Neural progenitor cell (in vitro differentiated cells): Measurements from ENCODE around the gene CDH2. TPM values are rescaled to one million over a fixed set of nuclear protein-coding genes. Genes with fewer than 3 reads are reported as not detected.

ENCODE experiments used
- DNase-seq: peaks from one replicate; pipeline ENCODE4 v3.0.0-alpha.2; 2016; ENCODE audit warnings: low spot score
- H2AFZ ChIP-seq: fragments of 200-600 bp; sonication (generic); replicated peaks from 2 replicates; pipeline ENCODE4 v1.6.1; 2016; ENCODE audit warnings: antibody characterized with exemption
- H3F3A ChIP-seq: fragments of 200-600 bp; sonication (generic); 2 replicates; pipeline ENCODE4 v1.6.1; 2016; ENCODE audit warnings: antibody characterized with exemption, low read depth
- H3K27ac ChIP-seq: fragments of 200-600 bp; sonication (generic); 2 replicates; pipeline ENCODE4 v1.5.1; 2016; ENCODE audit warnings: mild to moderate bottlenecking
- H3K27me3 ChIP-seq: fragments of 200-600 bp; sonication (generic); 2 replicates; pipeline ENCODE4 v1.6.1; 2016; ENCODE audit warnings: mild to moderate bottlenecking, moderate library complexity
- H3K36me3 ChIP-seq: fragments of 200-600 bp; sonication (generic); 2 replicates; pipeline ENCODE4 v1.5.1; 2016
- H3K4me1 ChIP-seq: fragments of 200-600 bp; sonication (generic); 2 replicates; pipeline ENCODE4 v1.6.1; 2016; ENCODE audit warnings: mixed run types
- H3K4me2 ChIP-seq: fragments of 200-600 bp; sonication (generic); 2 replicates; pipeline ENCODE4 v1.6.1; 2016
- H3K4me3 ChIP-seq: fragments of 200-600 bp; sonication (generic); 2 replicates; pipeline ENCODE4 v1.5.1; 2016
- H3K79me2 ChIP-seq: fragments of 200-600 bp; sonication (generic); 2 replicates; pipeline ENCODE4 v1.6.1; 2016; ENCODE audit warnings: low read depth
- H3K9ac ChIP-seq: fragments of 200-600 bp; sonication (generic); 2 replicates; pipeline ENCODE4 v1.6.1; 2016
- H3K9me3 ChIP-seq: fragments of 200-600 bp; sonication (generic); 2 replicates; pipeline ENCODE4 v1.5.1; 2016; ENCODE audit warnings: low read depth
- H4K20me1 ChIP-seq: fragments of 200-600 bp; sonication (generic); 2 replicates; pipeline ENCODE4 v1.6.1; 2016; ENCODE audit warnings: low read depth
- H3K27ac Mint-ChIP-seq: 3 replicates; pipeline ENCODE4 v1.8.0; 2021; ENCODE audit warnings: mixed read lengths
- H3K27me3 Mint-ChIP-seq: 2 replicates; pipeline ENCODE4 v1.8.0; 2022; ENCODE audit warnings: low read depth, mild to moderate bottlenecking, inconsistent platforms, moderate library complexity, mixed read lengths; ENCODE audit not compliant: insufficient read depth
- H3K36me3 Mint-ChIP-seq: 3 replicates; pipeline ENCODE4 v1.8.0; 2021; ENCODE audit warnings: mixed read lengths
- H3K4me1 Mint-ChIP-seq: 3 replicates; pipeline ENCODE4 v1.8.0; 2021; ENCODE audit warnings: mixed read lengths
- H3K4me3 Mint-ChIP-seq: 3 replicates; pipeline ENCODE4 v1.8.0; 2021; ENCODE audit warnings: mild to moderate bottlenecking, moderate library complexity, mixed read lengths
- H3K9me3 Mint-ChIP-seq: 3 replicates; pipeline ENCODE4 v1.8.0; 2020; ENCODE audit warnings: mixed read lengths
- EZH2 ChIP-seq: fragments of 200-600 bp; sonication (generic); IDR thresholded peaks from 2 replicates; pipeline ENCODE4 v1.6.1; 2017; ENCODE audit warnings: antibody characterized with exemption, mild to moderate bottlenecking, moderate library complexity
- EZH2phosphoT487 ChIP-seq: fragments of 200-600 bp; sonication (generic); IDR thresholded peaks from 2 replicates; pipeline ENCODE4 v1.6.1; 2017; ENCODE audit warnings: antibody characterized with exemption
- total RNA-seq: library from RNA; depleted of rRNA; stranded (reverse); fragments of >200 nt; gene quantifications from 2 replicates; pipeline ENCODE4 v1.2.3, GENCODE V29; 2015; ENCODE audit warnings: low replicate concordance
- TF ChIP-seq, protein P1 (sequence below): fragments of 200-600 bp; sonication (generic); IDR thresholded peaks from 2 replicates; pipeline ENCODE4 v1.5.1; 2017; ENCODE audit warnings: antibody characterized with exemption, mild to moderate bottlenecking

The CDH2 gene
- total RNA-seq, 1 donor from 2014 or later = 459 TPM

DNA sequence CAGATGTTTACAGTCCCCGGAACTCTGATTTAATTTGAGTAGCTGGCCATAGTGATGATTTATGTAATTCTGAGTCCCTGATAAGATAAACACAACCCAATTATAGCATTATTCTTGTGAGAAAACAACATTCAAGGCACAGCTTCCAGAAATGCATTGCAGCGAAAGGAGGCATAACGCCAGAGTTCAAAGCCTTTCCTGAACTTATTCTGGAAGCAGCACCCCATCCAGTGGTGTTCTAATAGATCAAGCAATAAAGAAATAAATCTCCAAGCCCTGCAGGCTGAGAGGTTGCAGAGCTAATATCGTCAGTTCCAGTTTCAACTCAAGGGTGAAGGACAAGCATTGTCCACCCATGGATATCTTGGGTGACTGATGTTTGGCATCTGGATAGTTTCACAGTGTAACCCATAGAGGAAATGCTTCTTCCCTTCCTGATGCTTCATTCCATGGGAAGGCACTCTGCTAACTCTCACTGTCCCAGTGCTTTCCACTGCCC is 18.8 kb downstream of the CDH2 start:
- peaks cover 72% of the 10 kb centered on the region for H3K4me1 ChIP-seq
- no peak for DNase-seq
- H4K20me1 ChIP-seq = peaks cover 100% of the 10 kb centered on the region
- no peak overlapping the region for H3K27ac ChIP-seq
- TF ChIP-seq, protein P1, sequence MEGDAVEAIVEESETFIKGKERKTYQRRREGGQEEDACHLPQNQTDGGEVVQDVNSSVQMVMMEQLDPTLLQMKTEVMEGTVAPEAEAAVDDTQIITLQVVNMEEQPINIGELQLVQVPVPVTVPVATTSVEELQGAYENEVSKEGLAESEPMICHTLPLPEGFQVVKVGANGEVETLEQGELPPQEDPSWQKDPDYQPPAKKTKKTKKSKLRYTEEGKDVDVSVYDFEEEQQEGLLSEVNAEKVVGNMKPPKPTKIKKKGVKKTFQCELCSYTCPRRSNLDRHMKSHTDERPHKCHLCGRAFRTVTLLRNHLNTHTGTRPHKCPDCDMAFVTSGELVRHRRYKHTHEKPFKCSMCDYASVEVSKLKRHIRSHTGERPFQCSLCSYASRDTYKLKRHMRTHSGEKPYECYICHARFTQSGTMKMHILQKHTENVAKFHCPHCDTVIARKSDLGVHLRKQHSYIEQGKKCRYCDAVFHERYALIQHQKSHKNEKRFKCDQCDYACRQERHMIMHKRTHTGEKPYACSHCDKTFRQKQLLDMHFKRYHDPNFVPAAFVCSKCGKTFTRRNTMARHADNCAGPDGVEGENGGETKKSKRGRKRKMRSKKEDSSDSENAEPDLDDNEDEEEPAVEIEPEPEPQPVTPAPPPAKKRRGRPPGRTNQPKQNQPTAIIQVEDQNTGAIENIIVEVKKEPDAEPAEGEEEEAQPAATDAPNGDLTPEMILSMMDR = no peak
- TF ChIP-seq EZH2 (no peak), EZH2phosphoT487 (no peak)
- Mint-ChIP-seq H3K9me3 (no peaks in the 10 kb centered on the region), H3K36me3 (peaks cover 59% of the 10 kb centered on the region), H3K27ac (peak overlapping the region; percentile 74), H3K27me3 (no peaks in the 10 kb centered on the region), H3K4me3 (no peak overlapping the region), H3K4me1 (peaks cover 75% of the 10 kb centered on the region)
- H3K36me3 ChIP-seq = no peaks in the 10 kb centered on the region
- H3K4me2 ChIP-seq = no peak overlapping the region
- H3K27me3 ChIP-seq = no peaks in the 10 kb centered on the region
- no peak overlapping the region for H3K4me3 ChIP-seq
- no peaks in the 10 kb centered on the region for H3K9me3 ChIP-seq
- H3F3A ChIP-seq = peaks cover 17% of the 10 kb centered on the region
- peaks cover 100% of the 10 kb centered on the region for H3K79me2 ChIP-seq
- no peak overlapping the region for H3K9ac ChIP-seq
- H2AFZ ChIP-seq = no peak overlapping the region

DNA sequence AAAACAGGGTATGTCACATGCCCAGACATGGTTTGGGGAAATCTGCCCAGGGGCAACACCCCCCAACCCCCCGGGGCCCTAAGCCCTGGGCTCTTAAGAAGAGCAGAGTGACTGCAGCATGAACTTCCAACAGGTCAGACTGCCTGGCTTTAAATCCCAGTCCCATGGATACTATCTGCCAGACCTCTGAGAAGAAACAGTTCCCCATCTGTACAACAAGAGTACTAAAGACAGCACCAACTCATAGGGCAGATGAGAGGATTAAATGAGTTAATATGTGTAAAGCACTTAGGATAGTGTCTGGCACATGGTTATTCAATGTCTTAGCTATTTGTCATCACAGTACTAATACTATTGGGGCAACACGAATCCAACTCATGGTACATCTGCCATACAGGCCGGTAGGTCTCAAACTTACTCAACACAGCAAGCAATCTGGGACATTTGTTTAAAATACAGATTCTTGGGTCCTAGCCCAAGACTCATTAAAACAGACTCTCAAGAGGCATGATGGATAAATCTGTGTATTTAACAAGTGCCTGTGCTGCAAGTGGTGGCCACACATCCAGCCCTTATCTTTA is 23.4 kb downstream of the CDH2 start:
- no peak for DNase-seq
- Histone ChIP-seq H3K9me3 (no peaks in the 10 kb centered on the region), H3K27me3 (no peaks in the 10 kb centered on the region), H3K4me2 (no peak overlapping the region), H4K20me1 (peaks cover 100% of the 10 kb centered on the region), H3K4me1 (peaks cover 65% of the 10 kb centered on the region), H3K4me3 (no peak overlapping the region), H3K36me3 (no peaks in the 10 kb centered on the region), H3K79me2 (peaks cover 100% of the 10 kb centered on the region), H3K27ac (no peak overlapping the region), H3F3A (peaks cover 14% of the 10 kb centered on the region), H2AFZ (no peak overlapping the region), H3K9ac (no peak overlapping the region)
- Mint-ChIP-seq H3K4me3 (no peak overlapping the region), H3K36me3 (peaks cover 35% of the 10 kb centered on the region), H3K27ac (no peak overlapping the region), H3K9me3 (no peaks in the 10 kb centered on the region), H3K4me1 (peaks cover 79% of the 10 kb centered on the region), H3K27me3 (peaks cover 2% of the 10 kb centered on the region)
- TF ChIP-seq, protein P1 = no peak
- TF ChIP-seq EZH2phosphoT487 (no peak), EZH2 (no peak)

GRCh38 chr18:28152754-28153153 is 24.2 kb downstream of the CDH2 start:
- H3K9ac ChIP-seq = no peak overlapping the region
- H3K9me3 ChIP-seq = no peaks in the 10 kb centered on the region
- TF ChIP-seq EZH2phosphoT487 (no peak), EZH2 (no peak)
- TF ChIP-seq, protein P1 = no peak
- no peaks in the 10 kb centered on the region for H3K27me3 ChIP-seq
- H2AFZ ChIP-seq = no peak overlapping the region
- H3F3A ChIP-seq = peaks cover 14% of the 10 kb centered on the region
- H3K27me3 Mint-ChIP-seq = peaks cover 2% of the 10 kb centered on the region
- peak overlapping the region; percentile 67 for H3K27ac ChIP-seq
- H3K4me1 ChIP-seq = peaks cover 74% of the 10 kb centered on the region
- DNase-seq = no peak
- peak overlapping the region; percentile 5 for H3K4me2 ChIP-seq
- H4K20me1 ChIP-seq = peaks cover 100% of the 10 kb centered on the region
- peak overlapping the region; percentile 20 for H3K27ac Mint-ChIP-seq
- H3K4me1 Mint-ChIP-seq = peaks cover 77% of the 10 kb centered on the region
- H3K4me3 ChIP-seq = no peak overlapping the region
- peaks cover 100% of the 10 kb centered on the region for H3K79me2 ChIP-seq
- peaks cover 32% of the 10 kb centered on the region for H3K36me3 Mint-ChIP-seq
- no peaks in the 10 kb centered on the region for H3K9me3 Mint-ChIP-seq
- H3K36me3 ChIP-seq = no peaks in the 10 kb centered on the region
- H3K4me3 Mint-ChIP-seq = peak overlapping the region; percentile 0
